Measurements from ENCODE around the gene LYZ.
A peak's percentile ranks its signal among the peaks of the same experiment; 100 is the strongest.

LYZ gene

DNA sequence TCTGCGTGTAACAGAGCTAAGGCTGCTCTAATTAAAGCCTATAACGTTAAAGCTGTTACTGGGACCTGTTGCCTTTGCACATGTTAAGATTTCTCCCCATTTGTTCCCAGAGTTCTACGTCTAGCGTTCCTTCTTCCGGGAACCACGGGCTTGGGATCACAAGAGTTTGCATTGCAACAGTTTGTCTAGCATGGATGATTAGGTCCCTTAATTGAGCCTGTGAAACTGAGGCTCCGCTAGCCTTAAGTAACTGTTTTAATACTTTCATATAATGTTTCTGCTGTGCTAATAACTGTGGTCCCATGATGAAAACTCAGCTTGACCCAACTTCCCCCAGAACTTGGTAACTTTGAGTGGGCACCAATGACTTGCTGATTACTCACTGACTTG is 16.7 kb upstream of the LYZ start:
- TF ChIP-seq POLR2A (IDR thresholded peaks at IDR 0.05; ENCODE audit: low read depth, low read length), result no peak
- FAIRE-seq (no peak), DNase-seq (ENCODE audit: insufficient read length, low spot score) (no peak)

DNA sequence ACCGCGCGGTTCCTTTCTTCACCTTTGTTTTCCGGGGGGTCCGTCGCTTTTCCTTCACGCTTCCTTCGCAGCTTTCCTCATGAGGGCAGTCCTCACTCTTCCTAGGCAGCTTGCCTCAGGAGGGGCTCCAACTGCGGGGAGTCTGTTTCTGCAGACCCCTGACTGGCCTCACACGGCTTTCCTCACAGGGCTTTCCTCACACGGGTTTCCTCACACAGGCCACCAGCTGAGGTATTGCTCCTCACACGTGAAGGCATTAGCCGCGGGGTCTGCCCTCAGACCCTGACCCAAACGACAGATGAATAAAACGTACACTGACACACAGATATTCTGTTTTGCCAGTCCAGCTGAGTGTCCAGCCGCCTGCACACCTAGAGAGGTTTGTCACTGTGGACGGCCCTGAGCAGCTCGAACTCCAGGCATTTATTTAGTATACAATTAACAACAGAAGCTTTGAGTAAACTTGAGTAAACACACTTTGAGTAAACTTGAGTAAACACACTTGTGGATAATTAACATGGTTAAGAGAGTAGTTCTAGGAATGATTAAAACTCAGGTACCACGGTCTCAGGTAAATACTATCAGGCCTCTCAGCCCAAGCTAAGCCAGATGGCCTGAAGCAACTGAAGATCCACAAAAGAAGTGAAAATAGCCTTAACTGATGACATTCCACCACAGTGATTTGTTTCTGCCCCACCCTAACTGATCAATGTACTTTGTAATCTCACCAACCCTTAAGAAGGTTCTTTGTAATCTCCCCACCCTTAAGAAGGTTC is 16.1 kb upstream of the LYZ start:
- no peak for FAIRE-seq

DNA sequence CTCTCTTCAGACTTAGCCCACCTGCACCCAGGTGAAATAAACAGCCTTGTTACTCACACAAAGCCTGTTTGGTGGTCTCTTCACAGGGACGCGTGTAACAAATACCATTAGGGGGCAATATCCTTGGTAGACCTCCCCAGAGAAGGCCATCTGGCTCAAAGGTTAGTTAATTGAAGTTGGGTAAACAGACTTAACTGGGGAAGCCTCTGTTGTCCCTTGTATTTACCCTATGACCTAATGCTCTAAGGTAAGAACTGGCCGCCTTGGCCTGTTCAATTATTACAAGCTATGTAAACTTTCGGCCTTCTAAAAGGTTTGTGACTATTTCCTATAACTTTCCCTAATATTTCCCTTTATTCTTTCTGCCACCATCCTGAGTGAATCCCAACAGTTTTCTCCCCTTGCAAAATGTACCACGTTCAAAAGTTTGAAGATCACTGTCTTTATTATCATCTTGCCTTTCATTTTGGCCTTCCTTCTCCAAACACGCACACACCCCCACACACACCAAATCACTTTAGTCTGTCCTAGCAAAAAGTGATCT is 15.3 kb upstream of the LYZ start:
- no peak for TF ChIP-seq POLR2A (IDR thresholded peaks at IDR 0.05; ENCODE audit: low read depth, low read length)
- no peak for FAIRE-seq
- no peak for DNase-seq (ENCODE audit: insufficient read length, low spot score)

More for the DNA sequence above, 16.1 kb upstream of the LYZ start:
- DNase-seq (ENCODE audit: insufficient read length, low spot score), result no peak
- no peak for TF ChIP-seq POLR2A (IDR thresholded peaks at IDR 0.05; ENCODE audit: low read depth, low read length)

DNA sequence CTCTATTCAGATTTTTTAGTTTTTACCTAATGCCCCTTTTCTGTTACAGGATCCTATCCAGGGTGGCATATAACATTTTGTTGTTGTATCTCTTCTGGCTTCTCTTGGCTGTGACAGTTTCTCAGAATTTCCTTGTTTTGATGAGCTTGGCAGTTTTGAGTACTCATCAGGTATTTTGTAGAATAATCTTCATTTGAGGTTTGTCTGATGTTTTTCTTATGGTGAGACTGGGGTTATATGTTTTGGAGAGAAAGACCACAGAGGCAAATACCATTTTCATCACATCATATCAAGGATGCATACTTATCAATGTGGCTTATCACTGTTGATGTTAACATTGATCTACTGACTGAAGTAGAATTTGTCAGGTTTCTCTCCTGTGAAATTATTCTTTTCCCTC is 14.0 kb upstream of the LYZ start:
- DNase-seq (ENCODE audit: insufficient read length, low spot score) (no peak), FAIRE-seq (no peak)
- no peak for TF ChIP-seq POLR2A (IDR thresholded peaks at IDR 0.05; ENCODE audit: low read depth, low read length)

DNA sequence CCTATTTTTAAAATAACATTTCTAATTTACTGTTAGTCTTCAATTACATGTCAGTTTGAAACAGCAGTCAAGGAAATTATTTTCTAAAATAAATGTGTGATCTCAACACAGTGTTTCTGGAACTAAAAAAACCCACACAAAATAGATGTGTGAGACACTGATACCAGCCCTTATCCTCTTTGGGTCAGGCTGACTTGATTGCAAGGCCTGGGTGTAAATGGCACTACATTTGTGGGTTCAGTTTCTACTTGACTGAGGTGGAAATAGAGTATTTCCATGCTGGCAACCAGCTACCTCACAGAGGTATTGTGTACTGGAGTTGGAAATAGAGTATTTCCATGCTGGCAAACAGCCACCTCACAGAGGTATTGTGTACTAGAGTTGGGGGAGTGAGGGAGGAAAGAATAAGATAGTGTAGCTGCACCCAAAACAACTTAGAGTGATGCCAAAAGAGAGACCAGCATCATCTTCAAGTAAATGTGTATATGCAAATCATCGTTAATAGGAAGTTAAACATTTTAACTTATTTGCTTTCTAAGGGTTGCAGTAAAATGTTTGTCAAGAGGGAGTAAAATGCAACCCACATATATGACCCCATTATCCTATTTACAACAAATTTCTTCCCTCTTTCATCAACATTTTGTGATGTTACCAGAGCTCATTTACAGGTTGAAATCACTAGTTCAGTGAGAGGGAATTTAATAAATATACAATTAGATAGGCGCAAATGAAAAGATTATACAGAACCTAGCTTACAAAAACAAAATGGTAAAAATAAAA is 10.7 kb upstream of the LYZ start:
- DNase-seq (ENCODE audit: insufficient read length, low spot score), result no peak
- FAIRE-seq, result no peak
- TF ChIP-seq POLR2A (IDR thresholded peaks at IDR 0.05; ENCODE audit: low read depth, low read length), result no peak

DNA sequence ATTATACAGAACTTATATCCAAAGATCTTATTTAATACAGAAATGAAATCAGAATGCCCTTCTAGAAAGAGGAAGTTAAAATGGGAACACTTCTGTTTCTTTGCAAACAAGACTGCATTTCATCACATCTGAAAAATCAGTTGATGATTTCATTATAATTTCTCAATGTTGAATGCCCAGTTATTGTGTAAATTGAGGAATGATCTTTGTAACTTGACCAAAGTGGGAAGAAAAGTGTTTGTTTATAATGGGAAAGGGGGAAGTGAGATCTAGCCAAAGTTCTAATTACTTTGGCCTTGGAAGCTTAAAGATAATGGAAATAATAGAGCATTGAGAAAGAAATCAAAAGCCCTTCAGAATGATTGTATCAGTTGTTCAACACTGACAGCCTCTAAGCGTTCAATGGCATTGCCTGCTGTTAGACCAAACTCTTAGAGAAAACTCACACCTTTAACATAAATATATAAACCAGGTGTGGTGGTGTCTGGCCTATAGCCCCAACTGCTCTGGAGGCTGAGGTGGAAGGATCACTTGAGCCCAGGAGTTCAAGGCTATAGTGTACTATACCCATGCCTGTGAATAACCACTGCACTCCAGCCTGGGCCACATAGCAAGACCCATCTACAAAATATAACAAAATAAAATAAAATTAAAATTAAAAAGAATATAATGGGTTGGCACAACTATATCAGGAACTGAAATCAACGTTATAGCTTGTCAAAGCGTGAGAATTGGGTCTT is 9.9 kb upstream of the LYZ start:
- FAIRE-seq, result no peak
- TF ChIP-seq POLR2A (IDR thresholded peaks at IDR 0.05; ENCODE audit: low read depth, low read length), result no peak
- DNase-seq (ENCODE audit: insufficient read length, low spot score), result no peak

DNA sequence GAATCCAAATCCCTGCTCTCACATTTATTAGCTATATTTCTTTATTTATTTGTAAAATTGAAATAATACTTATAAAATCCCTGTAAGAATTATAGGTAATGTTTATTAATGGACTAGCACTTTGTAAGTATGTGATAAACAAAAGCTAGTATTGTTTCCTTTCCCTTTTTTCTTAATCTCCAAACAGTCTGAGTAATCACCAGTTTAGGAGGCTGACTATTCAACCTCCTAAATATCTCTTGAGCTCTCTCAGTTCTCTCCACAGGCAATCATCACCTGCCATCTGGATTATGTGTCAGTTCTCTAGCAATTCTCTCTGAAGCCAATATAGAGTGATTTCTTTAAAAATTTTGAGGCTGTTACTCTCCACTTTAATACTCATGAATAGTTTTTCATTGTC is 9.2 kb upstream of the LYZ start:
- no peak for FAIRE-seq
- no peak for TF ChIP-seq POLR2A (IDR thresholded peaks at IDR 0.05; ENCODE audit: low read depth, low read length)

DNA sequence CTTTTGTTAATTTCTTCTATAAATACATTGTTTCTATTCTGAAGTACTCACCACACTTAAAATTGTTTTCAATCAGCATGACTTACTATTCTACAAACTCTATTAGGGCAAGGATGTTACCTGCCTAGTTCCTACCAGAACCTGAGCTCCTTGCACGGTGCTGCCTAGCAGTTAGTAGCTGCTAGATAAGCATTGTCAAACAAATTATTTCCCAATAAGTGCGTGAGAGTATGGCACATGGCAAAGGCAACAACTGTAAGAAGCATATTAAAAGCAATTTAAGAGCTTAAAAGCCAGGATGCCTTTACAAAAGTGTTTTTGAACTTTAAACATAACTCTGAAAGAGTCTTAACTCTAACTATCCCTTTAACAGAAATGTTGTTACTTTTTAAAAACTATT is 8.2 kb upstream of the LYZ start:
- no peak for TF ChIP-seq POLR2A (IDR thresholded peaks at IDR 0.05; ENCODE audit: low read depth, low read length)
- no peak for FAIRE-seq
- no peak for DNase-seq (ENCODE audit: insufficient read length, low spot score)

More for the DNA sequence above, 9.2 kb upstream of the LYZ start:
- DNase-seq (ENCODE audit: insufficient read length, low spot score), result no peak

DNA sequence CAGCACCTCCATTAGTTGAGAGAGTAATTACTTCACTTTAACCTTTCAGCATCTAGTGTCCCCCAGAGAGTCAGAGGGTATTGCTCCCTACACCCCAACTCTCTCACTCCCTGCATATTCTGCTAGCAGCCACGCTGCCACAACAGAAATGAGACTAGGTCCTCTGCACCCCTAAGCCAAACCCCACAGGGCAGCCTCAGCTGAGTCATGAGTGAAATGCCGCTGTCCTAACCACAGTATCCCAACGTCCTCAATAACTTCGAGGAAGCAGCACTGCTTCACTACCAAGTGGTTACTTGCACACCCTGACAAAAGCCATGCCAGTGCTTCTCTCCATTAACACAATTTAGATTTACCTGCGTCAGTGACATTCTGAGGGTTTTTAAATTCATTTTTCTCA is 6.9 kb upstream of the LYZ start:
- FAIRE-seq, result peak; percentile 68
- TF ChIP-seq POLR2A (IDR thresholded peaks at IDR 0.05; ENCODE audit: low read depth, low read length), result no peak
- DNase-seq (ENCODE audit: insufficient read length, low spot score), result peak; percentile 23

DNA sequence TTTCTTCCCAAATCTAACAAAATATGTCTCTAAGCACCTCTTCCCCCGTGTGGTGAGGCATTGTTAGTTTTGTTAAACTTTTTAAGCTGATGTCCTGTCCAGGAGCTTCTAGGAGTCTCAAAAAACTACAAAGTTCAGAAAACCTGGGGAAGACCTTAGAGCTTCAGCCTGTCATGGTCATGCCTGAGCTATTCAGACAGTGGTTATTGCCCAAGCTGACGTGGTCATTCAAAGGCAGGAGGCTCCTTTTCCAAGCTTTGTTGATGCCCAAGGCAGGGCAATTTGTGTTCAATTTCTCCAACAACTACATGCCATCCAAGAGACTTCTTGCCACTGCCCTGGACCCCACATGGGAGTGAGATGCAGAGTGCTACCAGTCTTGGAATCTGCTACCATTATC is 5.8 kb upstream of the LYZ start:
- DNase-seq (ENCODE audit: insufficient read length, low spot score) (no peak), FAIRE-seq (no peak)
- no peak for TF ChIP-seq POLR2A (IDR thresholded peaks at IDR 0.05; ENCODE audit: low read depth, low read length)

DNA sequence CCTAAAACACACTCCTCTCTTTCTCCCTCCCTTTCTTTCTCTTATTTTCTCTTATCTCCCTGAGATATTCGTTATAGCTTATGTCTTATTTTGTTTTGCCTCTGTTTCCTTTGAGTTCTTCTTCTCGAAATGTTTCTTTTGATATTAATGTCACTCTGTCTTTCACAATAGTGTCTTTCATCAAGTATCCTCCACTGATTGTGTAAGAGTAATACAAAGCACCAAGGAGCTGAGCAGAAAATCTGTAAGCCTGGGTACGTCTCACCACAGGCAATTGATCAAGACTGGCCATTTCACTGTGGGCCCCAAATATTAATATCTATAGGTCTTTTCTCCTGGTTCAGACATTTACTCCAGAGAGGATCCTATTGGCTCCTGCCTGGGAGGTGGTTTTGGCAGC is 4.8 kb upstream of the LYZ start:
- FAIRE-seq, result no peak
- TF ChIP-seq POLR2A (IDR thresholded peaks at IDR 0.05; ENCODE audit: low read depth, low read length), result no peak
- no peak for DNase-seq (ENCODE audit: insufficient read length, low spot score)

DNA sequence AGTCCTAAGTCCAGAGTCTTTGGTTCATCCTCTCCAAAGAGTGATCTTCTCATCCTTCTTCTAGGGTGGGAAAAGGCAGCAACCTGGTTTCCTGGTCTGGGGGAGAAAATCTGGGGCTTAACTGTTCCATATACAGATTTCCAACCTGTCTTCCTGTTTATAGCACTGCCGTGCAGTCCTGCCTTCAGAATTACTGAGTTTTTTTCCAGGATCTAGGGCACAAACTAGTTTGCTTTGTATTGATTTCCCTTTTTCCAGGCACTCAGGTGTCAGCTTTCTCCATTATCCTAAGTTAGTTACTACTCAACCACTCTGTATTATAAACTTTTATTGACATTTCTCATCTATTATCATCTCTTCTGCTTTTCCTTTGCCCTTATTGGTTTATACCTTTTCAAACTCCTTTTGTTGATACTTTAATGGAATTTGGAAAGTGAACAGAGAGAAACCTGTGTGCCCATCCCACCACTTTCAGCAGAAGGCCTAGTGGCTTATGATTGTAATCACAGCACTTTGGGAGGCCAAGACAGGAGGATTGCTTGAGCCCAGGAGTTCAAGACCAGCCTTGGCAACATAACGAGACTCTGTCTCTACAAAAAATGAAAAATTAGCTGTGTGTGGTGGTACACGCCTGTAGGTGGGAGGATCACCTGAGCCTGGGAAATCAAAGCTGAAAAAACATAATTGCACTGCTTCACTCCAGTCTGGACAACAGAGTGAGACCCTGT is 4.1 kb upstream of the LYZ start:
- TF ChIP-seq POLR2A (IDR thresholded peaks at IDR 0.05; ENCODE audit: low read depth, low read length), result no peak
- FAIRE-seq (no peak), DNase-seq (ENCODE audit: insufficient read length, low spot score) (no peak)

DNA sequence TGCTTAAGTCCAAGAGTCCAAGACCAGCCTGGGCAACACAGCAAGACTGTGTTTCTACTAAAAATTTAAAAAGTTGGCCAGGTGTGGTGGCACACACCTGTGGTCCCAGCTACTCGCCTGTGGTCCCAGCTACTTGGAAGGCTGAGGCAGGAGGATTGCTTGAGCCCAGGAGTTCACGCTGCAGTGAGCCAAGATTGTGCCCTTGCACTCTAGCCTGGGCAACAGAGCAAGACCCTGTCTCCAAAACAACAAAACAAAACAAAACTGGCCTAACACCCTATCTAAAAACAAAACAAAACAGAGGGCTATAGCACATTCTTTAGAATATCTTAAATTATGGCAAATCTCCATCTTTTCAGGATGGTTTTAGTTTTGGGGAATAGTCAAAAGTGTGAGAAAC is 3.1 kb upstream of the LYZ start:
- no peak for TF ChIP-seq POLR2A (IDR thresholded peaks at IDR 0.05; ENCODE audit: low read depth, low read length)
- FAIRE-seq, result no peak
- DNase-seq (ENCODE audit: insufficient read length, low spot score), result no peak

All from H54 (cell line).